Activated CD4-positive, CD25-positive, alpha-beta regulatory T cell treated with anti-CD3 and anti-CD28 coated beads, Interleukin-2, amount 50 U/mL, for 24 hours (primary cell): ENCODE data around the gene THRA.

Experiments
- ATAC-seq, 2 donors: fragments of 150-1000 bp; cut with Tn5 transposase; one replicate each; pipeline ENCODE4 v1.10.0; 2021; ENCODE audit warnings: mild to moderate bottlenecking in 1 of 2, moderate library complexity in 1 of 2

Gene THRA

DNA sequence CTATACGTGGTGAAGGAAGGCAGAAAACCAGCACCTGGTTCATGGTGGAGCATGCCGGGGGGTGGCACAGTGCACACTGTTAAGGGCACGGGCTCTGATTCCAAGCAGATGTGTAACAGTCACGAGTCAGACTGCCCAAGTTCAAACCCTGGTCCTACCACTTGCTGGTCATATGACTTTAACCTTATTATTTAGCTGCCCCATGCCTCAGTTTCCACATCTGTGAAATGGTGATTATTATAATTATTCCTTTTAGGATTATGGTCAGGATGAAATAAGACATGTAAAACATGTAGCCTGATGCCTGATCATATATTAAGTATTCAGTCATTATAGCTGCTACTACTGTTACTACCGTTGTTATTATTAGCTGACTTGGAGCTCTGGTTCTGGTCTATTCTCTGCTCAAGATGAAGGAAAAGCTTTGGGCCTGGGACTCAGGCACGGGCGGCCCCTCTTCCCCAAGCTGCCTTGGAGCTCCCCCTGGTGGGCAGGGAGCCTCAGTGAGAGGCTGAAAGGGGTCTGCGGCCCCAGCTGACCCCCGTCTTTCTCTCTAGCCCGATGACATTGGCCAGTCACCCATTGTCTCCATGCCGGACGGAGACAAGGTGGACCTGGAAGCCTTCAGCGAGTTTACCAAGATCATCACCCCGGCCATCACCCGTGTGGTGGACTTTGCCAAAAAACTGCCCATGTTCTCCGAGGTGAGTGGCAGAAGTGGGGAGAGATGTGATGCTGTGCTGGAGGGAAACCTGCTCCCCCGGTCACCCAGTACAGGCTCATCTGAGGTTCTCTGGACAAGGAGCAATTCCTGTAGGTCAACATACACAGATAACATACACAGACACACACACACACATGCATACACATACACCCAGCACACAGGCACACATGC is 23.6 kb downstream of the THRA start:
- peak; percentile 65 to 72 for ATAC-seq

- ATAC-seq, result no peak
Observed at GRCh38 chr17:40087049-40087794, 24.5 kb downstream of the THRA start.

DNA sequence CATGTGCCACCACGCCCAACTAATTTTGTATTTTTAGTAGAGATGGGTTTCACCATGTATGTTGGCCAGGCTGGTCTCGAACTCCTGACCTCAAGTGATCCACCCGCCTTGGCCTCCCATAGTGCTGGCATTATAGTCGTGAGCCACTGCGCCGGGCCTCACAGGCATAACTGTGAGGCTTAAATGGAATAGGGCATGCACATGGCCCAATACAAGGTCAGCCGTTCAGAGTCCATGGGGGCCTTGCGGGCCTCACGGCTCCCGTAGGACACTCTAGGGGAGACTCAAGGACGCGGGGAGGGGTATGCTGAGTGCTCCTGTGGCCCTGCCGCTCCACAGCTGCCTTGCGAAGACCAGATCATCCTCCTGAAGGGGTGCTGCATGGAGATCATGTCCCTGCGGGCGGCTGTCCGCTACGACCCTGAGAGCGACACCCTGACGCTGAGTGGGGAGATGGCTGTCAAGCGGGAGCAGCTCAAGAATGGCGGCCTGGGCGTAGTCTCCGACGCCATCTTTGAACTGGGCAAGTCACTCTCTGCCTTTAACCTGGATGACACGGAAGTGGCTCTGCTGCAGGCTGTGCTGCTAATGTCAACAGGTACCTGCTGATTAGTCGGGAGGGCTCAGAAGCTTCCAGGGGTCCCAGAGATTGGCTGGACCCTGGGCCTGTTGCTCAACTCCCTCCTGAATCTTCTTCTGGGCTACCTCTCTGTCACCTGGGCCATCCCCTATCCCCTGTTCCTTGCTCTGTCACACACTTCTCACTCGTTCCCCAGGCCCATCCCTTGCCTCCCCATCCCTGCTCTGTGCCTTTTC is 25.3 kb downstream of the THRA start:
- ATAC-seq, result no peak

DNA sequence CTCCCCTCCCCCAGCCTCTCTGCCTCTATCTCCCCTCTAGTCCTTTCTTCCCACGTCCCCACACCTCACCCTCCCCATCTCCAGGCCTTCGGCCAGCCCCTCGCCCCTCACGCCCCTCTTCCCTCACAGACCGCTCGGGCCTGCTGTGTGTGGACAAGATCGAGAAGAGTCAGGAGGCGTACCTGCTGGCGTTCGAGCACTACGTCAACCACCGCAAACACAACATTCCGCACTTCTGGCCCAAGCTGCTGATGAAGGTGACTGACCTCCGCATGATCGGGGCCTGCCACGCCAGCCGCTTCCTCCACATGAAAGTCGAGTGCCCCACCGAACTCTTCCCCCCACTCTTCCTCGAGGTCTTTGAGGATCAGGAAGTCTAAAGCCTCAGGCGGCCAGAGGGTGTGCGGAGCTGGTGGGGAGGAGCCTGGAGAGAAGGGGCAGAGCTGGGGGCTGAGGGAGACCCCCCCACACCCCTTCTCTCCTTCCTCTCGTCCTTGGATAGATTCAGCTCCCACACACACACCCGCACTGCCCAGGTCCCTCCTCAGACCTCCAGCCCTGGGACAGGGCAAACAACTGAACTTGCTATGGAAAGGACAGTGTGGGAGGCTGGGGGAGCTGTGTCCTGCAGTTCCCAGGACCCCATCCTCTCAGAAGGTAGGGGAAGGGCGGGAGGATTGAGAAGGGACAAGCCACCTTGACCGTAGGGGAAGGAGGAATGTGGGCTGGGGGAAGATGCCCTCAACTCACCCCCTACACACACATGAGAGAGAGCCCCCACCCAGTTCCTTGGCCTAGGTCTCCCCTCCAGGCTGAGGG is 26.5 kb downstream of the THRA start:
- no peak for ATAC-seq

GRCh38 chr17:40090237-40091119 is 27.7 kb downstream of the THRA start:
- ATAC-seq, result no peak

DNA sequence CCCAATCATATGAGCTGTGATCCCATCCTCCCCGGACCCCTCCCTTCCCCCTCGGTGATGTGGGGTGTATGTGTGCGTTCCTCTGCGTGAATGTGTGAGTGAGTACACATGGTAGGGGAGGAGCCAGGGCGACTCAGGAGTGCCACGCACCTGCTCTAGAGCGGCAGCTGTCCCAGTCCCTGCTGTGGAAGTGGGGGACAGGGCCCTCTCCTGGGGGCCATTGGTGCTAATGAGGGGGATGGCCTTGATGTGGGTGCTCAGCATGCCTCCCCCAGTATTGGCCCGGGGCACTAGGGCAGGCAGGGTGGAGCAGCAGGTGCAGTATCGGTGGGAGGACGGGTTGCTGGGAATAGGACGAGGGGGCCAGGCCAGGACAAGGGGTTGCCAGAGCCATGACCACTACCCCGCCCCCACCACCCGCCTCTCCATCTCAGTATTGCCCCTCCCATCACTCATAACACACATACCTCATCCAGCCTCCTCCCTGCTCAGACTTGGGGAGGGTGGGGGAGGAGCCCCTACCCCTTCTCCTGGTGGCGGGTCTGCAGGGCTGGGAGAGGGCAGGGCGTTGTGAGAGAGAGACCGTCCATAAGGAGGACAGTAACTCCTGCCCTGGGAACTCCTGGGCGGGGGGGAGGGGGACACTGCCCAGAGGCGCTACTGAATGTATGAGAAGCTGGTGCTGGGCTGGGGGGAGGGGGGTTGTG is 29.1 kb downstream of the THRA start:
- ATAC-seq, result no peak

DNA sequence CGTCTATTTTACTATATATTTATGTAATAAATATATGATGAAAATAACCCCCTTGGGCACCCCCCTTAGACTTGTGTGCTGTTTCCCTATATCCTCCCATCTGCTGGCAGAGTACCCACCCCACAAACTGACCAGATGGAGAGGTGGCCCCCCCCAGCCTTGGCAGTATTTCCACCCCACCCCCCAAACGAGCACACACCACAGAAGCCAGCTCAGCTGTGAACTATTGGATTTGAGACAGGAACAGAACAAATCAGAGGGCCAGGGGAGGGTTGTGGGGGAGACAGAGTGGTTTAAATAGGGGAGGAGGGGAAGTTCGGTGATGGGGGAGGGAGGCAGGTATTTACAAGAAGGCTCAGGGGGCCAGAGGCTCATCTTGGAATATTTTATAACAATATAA is 29.8 kb downstream of the THRA start:
- no peak for ATAC-seq

DNA sequence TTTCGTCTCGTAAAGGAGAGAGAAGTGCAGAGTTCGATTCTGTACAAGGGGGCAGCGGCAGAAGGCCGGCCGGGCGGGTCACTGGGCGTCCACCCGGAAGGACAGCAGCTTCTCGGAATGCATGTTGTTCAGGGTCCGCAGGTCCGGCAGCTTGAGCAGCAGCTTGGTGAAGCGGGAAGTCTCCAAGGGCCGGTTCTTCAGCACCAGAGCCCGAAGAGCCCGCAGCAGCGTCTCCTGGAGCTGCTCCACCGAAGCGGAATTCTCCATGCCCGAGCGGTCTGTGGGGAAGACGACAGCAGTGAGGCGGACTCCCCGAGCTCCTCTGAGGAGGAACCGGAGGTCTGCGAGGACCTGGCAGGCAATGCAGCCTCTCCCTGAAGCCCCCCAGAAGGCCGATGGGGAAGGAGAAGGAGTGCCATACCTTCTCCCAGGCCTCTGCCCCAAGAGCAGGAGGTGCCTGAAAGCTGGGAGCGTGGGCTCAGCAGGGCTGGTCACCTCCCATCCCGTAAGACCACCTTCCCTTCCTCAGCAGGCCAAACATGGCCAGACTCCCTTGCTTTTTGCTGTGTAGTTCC is 30.3 kb downstream of the THRA start:
- ATAC-seq, result no peak

GRCh38 chr17:40093580-40094201 is 30.9 kb downstream of the THRA start:
- ATAC-seq, result no peak

- ATAC-seq, result no peak
Observed at GRCh38 chr17:40094874-40095273, 32.1 kb downstream of the THRA start.

DNA sequence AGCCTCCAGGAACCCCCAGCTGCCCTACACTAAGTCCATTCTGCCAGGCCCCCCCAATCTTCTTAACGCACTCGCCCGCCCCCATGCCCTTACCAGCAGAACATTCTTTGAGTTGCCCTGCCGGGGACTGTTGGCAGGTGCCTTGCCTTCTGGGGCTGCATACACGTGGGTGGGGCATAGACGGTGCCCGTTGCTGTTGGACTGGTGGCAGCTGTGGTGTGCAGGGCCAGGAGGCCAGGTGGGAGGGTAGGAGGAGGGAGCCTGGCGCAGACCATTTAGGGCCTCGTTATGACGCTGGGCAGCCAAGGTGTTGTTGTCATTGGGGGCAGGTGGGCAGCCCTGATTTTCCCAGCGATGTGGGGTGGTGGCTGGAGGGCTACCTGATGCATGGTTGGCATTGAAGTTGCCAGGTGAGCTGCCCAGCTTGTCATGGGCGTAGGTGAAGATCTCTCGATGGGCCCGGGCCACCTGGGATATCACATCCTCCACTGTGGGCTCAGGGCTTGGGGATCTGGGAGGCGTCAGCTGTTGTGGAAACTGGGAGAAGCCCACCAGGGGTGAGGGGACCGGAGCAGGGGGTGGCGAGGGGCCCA is 32.7 kb downstream of the THRA start:
- ATAC-seq, result no peak

GRCh38 chr17:40095944-40096791 is 33.4 kb downstream of the THRA start:
- peak; percentile 76 for ATAC-seq

- ATAC-seq, result no peak
Observed at GRCh38 chr17:40097087-40097486, 34.3 kb downstream of the THRA start.

DNA sequence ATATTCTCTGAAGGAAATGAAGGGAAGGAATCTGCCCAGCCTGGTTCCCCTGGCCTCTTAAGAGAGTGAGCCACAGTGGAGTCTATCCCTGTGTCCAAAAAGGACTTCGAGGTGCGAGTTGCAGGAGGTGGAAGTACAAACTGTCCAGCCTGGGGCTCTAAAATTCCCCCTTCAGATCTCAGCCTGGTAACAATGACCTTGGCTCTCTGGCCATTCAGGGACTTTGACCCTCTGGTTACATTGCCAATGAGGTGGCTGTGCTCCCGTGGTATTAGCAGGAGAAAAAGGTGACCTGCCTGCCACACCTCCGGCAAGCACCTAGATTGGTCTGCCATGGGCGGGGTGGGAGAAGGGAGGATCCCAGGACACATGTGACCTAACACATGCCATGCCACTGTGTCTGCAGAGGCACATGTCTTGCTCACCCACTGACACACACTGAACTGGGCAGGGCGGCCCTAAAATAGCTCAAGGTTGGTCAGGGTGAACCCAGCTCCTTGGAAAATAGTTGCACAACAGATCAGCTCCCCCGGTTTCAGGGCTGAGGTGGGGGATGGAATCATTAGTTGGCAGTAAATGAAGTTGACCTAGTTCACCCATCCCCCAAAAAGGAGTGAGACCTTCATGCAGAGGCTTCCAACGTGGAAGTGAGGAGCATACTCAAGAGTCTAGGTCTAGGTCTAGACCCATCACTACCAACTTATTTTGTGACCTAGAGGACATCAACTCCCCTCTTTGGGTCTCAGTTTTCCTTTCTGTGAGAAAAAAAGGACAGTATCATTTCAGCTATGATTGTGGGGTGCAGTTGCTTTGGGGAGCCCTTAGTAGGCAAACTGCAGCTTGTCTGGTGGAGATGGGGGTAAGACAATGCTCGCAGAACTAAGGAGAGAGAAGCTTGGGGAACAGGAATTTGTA is 35.4 kb downstream of the THRA start:
- no peak for ATAC-seq

DNA sequence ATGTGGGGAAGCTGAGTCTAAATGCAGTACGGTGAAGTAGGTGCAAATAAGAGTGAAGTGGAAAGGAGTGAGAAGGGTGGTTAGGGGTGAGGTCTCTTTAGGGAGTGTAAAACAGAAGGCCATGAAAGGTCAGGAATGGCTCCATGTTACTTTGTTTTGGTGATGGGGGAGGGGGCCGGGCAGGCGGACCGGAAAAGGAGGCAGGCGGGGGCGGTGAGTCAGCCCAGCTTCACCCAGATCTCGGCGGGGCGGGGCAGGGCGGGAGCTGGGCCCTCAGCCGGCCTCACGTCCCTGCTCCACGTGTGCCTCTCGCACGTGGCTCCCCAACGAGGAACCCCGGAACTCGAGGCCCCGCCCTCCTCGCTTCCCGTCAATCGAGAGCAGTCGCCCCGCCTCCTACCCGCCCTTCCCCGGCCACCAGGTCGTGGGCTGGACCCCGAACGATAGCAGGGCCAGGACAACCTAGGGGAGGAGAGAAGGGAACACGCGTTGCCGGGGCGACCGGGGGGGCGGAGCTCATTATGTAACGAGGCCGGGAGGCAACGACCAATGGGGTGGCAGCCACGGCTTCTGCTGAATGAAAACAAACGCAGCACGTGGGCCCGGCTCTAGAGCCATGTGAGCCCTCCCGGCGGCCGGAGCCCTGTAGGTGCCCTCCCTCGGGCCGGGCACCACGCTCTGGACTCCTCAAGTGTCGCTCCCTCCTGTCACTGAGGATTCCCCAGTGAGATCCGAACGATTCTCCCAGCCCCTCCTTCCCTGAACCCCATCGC is 36.3 kb downstream of the THRA start:
- peak; percentile 76 to 77 for ATAC-seq
